Measurements from ENCODE around the gene ERG.

The ERG gene

DNA sequence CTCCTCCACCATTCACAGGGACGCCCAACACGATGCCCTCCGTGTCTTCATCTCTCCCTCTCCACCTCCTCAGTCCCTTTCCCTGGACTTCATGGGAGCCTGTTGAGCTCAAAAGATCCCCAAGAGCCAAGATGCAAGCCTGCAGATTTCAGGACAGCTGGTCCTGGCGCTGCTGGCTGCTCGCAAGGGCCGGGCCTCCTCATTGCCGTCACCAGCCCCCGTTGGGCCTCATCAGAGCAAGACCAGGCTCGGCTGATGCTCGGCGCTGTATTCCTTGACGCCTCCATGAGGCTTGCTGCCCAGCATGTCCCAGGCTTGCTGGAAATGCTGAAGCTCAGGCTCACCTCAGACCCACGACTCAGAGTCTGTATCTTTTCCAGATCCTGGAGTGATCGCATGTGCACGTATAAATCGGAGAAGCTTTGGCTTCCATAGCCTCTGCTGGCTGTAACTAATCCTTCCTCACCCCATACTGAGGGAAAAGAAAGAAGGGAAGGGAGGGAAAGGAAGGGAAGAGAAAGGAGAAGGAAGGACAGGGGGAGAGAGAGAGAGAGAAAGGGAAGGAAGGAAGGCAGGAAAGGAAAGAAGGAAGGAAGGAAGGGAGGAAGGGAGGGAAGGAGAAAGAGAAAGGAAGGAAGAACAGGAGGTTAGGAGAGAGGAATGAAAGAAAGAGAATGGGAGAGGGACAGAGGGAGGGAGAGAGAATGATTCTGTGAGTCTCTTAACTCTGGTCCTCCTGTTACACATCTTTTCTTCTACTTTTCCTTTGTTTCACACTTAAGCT is 146.9 kb downstream of the ERG start:
- H3K27ac ChIP-seq, result no peak overlapping the region

DNA sequence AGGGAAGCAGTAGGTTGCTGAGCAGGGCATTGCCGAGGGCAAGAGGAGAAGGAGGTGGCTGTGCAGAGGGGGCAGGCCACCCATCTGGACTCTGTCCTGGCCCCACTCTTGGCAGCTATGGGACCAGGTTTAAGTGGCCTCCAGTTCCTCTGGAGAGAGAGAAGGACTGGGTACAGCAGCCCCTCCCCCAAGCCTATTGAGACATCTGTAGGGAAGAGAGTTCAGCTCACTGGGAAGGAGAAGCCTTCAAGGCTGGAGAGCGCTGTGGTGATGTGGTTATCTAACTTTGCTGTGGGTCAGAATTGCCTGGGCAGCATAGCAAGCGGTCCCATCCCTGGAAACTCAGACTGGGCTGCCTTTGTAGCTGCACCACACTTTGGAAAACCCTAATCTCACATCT is 147.6 kb downstream of the ERG start:
- Histone ChIP-seq H3K27ac (no peak overlapping the region), H3K4me2 (ENCODE audit: low read length) (no peak overlapping the region), H3K9me3 (ENCODE audit: control insufficient read depth, low read length) (no peaks in the 10 kb centered on the region), H3K27me3 (ENCODE audit: control insufficient read depth, insufficient read depth, low read length) (peaks cover 8% of the 10 kb centered on the region), H3K9ac (no peak overlapping the region), H3K4me3 (ENCODE audit: low read depth, low read length) (no peak overlapping the region), H3K36me3 (ENCODE audit: control insufficient read depth, insufficient read depth, low read length) (no peaks in the 10 kb centered on the region), H2AFZ (no peak overlapping the region), H3K79me2 (no peaks in the 10 kb centered on the region), H3K4me1 (no peaks in the 10 kb centered on the region)
- TF ChIP-seq, protein P1, sequence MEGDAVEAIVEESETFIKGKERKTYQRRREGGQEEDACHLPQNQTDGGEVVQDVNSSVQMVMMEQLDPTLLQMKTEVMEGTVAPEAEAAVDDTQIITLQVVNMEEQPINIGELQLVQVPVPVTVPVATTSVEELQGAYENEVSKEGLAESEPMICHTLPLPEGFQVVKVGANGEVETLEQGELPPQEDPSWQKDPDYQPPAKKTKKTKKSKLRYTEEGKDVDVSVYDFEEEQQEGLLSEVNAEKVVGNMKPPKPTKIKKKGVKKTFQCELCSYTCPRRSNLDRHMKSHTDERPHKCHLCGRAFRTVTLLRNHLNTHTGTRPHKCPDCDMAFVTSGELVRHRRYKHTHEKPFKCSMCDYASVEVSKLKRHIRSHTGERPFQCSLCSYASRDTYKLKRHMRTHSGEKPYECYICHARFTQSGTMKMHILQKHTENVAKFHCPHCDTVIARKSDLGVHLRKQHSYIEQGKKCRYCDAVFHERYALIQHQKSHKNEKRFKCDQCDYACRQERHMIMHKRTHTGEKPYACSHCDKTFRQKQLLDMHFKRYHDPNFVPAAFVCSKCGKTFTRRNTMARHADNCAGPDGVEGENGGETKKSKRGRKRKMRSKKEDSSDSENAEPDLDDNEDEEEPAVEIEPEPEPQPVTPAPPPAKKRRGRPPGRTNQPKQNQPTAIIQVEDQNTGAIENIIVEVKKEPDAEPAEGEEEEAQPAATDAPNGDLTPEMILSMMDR (IDR thresholded peaks at IDR 0.05), result no peak

More for the DNA sequence above, 146.9 kb downstream of the ERG start:
- no peaks in the 10 kb centered on the region for H3K36me3 ChIP-seq (ENCODE audit: control insufficient read depth, insufficient read depth, low read length)
- H3K27me3 ChIP-seq (ENCODE audit: control insufficient read depth, insufficient read depth, low read length), result peaks cover 8% of the 10 kb centered on the region
- no peak overlapping the region for H3K4me3 ChIP-seq (ENCODE audit: low read depth, low read length)
- H3K4me1 ChIP-seq, result no peaks in the 10 kb centered on the region
- TF ChIP-seq, protein P1 (IDR thresholded peaks at IDR 0.05), result no peak
- no peak overlapping the region for H3K4me2 ChIP-seq (ENCODE audit: low read length)
- no peaks in the 10 kb centered on the region for H3K9me3 ChIP-seq (ENCODE audit: control insufficient read depth, low read length)
- no peak overlapping the region for H2AFZ ChIP-seq
- H3K9ac ChIP-seq, result no peak overlapping the region
- no peaks in the 10 kb centered on the region for H3K79me2 ChIP-seq

DNA sequence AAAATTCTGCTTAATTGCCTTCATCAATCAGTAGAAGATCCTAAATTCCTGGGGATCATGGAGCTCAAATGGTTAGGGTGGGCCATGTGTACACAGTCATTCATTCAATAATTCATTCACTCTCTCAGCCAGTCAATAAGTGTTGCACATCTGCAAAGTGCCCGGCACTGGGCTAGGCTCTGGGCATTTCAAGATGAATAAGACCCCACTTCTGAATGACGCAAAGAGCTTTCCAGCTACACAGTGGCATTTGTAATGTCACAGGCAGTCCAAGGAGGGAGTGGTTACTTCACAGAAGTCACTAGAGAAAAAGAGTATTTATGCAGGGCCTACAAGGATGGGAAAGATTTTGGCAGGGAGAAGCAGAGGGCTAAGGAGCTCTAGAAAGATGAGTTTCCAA is 148.3 kb downstream of the ERG start:
- Histone ChIP-seq H3K36me3 (ENCODE audit: control insufficient read depth, insufficient read depth, low read length) (no peaks in the 10 kb centered on the region), H3K79me2 (no peaks in the 10 kb centered on the region), H3K9ac (no peak overlapping the region), H3K9me3 (ENCODE audit: control insufficient read depth, low read length) (no peaks in the 10 kb centered on the region), H3K27me3 (ENCODE audit: control insufficient read depth, insufficient read depth, low read length) (peaks cover 8% of the 10 kb centered on the region), H3K4me1 (no peaks in the 10 kb centered on the region), H2AFZ (no peak overlapping the region), H3K27ac (no peak overlapping the region), H3K4me2 (ENCODE audit: low read length) (no peak overlapping the region), H3K4me3 (ENCODE audit: low read depth, low read length) (no peak overlapping the region)
- TF ChIP-seq, protein P1 (IDR thresholded peaks at IDR 0.05), result no peak

DNA sequence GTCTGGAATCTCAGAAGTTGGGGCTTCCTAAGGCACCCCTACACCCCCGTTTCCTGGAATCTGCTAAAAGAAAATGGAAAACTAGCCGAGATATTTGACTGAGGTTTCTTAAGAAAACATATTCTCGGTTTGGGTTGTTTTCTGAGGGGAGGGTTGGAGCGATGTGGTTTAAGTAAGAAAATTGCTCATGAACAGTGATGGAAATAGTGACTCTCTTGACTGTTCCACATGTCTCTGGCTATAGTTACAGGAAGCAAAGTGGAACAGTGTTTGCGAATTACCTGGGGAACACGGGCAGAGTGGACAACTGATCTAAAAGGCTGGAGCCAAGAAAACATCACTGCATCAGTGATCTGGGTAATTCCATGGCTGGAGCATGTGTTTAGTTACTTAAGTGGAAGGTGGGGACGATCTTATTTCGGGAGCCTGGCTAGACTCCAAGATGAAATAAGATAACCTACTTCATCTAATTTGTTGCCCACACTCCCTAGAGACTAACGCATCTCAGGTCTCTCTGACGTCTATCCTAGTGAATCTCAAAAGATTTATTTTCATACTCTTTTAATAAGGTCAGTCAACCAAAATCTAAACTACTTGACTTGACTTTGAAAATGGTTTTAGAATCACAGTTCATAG is 149.0 kb downstream of the ERG start:
- H3K9ac ChIP-seq, result no peak overlapping the region
- H2AFZ ChIP-seq, result no peak overlapping the region
- no peaks in the 10 kb centered on the region for H3K79me2 ChIP-seq
- H3K4me3 ChIP-seq (ENCODE audit: low read depth, low read length), result no peak overlapping the region
- no peak overlapping the region for H3K4me2 ChIP-seq (ENCODE audit: low read length)
- H3K27me3 ChIP-seq (ENCODE audit: control insufficient read depth, insufficient read depth, low read length), result peaks cover 8% of the 10 kb centered on the region
- no peaks in the 10 kb centered on the region for H3K36me3 ChIP-seq (ENCODE audit: control insufficient read depth, insufficient read depth, low read length)
- TF ChIP-seq, protein P1 (IDR thresholded peaks at IDR 0.05), result no peak
- H3K9me3 ChIP-seq (ENCODE audit: control insufficient read depth, low read length), result no peaks in the 10 kb centered on the region
- no peak overlapping the region for H3K27ac ChIP-seq
- peaks cover 2% of the 10 kb centered on the region for H3K4me1 ChIP-seq

Measured in parathyroid adenoma (tissue), 2 donors.